CD4-positive, alpha-beta T cell treated with Interleukin-15 for 1 hour (primary cell): ENCODE measurements around the gene PTPRQ.

ENCODE experiments used
- DNase-seq: peaks from one replicate; pipeline ENCODE4 v3.0.0-alpha.2; 2020

PTPRQ gene

DNA sequence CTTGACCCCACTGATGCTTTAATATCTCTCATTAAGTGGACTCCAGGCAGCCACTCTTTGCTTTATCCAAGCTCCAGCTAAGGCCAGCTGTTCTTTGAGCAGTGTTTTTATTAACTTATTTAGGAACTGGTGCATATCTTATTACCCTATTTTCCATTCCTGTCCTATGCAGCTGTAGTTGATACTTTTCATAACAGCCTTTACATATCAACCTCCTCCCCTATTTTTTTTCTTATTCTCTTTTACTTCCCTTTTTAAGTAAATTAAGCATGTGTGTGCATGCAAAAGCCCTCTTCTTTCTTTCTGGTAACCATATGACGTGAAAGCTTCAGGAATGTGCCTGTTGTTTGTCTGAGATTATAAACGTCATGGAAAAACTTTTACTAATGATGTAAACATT is 121.2 kb downstream of the PTPRQ start:
- DNase-seq, result no peak

DNA sequence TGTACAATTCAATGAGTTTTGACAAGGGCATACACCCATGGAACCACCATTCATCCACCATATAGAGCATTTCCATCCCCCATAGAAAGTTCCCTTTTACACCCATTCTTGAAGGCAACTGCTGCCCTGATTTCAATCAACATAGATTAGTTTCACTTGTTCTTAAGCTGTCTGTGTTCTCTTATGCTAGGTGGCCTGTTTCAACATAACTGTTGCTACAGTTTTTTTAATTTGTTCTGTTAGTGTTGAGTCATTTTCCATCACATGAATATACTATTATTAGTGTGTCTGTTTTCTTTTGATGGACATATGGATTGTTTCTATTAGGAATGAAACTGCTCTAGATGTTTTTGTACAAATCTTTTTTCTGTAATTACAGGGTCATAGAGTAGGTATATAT is 123.4 kb downstream of the PTPRQ start:
- DNase-seq, result no peak

DNA sequence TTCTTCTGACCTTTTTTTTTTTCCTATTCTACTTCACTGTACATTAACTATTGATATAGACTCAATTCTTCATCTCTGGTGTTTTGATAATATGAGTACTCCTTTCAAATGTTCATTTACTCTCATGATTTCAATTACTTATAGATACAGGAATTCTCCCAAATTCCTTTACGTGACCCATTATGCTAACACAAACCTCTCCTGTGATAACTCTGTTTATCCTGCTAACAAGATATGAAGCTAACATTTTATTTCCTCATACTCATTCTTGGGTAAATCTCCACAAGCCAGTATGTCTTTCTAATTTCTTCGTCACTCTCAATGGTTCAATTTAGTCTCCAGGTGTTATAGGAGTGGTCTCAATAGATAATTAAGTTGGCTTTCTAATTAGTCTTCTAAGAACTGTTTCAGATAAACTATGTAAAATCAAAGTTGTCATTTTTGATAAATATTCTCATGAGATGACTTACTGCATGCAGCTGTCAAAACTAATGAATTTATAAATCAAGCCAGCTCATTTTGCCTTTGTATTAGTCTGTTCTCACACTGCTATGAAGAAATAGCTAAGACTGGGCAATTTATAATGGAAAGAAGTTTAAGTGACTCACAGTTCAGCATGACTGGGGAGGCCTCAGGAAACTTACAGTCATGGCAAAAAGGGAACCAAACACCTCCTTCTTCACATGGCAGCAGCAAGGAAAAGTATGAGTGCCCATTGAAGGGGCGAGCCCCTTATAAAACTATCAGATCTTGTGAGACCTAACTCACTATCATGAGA is 132.8 kb downstream of the PTPRQ start:
- no peak for DNase-seq

DNA sequence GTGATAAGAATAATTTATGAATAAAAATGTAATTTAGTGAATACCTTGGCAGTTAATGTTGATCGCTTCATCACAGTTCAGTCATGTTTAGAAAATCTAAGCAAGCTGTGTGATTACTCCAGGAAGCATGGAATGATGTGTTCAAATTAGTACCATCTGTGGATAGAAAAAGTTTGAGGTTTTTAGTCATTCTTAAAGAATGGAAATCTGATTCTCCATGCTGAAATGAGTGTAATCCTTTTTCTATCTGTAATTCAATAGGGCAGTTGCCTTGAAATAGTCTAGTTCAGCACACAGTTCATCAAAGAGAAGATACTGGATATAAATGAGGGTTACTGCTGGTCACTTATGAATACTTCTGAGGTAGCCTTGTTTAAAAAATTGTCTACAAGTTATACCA is 136.2 kb downstream of the PTPRQ start:
- DNase-seq, result no peak

DNA sequence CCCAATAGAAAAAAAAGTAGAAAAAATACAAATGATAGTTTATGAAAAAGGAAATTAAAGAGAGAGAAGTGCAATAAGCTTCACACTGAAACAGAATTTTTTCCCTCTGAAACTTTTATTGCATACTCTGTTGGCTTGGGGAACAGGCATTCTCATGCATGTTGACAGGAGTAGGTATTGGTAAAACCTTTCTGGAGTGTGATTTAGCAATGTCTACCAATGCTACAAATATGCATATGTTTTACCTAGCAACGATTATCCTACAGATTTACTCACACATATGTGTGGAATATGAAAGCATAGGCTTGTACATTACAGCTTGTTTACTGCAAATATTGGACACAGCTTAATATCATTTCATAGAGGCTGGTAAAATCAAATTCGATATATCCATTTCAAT is 137.7 kb downstream of the PTPRQ start:
- DNase-seq, result no peak

DNA sequence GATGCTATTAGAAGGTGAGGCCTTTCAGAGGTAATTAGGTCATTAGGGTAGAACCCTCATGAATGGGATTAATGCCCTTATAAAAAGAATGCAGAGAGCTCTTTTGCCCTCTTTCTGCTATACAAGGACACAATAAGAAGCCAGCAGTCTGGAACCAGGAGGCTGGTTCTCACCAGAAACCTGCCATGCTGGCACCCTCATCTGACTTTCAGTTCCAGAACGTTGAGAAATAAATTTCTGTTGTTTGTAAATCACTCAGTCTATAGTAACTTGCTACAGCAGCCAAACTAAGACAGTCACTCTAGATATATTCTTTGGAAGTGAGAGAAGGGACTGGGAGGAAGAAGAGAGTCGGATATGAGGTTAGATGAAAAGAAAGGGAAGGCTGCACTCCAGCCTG is 138.4 kb downstream of the PTPRQ start:
- DNase-seq, result no peak

DNA sequence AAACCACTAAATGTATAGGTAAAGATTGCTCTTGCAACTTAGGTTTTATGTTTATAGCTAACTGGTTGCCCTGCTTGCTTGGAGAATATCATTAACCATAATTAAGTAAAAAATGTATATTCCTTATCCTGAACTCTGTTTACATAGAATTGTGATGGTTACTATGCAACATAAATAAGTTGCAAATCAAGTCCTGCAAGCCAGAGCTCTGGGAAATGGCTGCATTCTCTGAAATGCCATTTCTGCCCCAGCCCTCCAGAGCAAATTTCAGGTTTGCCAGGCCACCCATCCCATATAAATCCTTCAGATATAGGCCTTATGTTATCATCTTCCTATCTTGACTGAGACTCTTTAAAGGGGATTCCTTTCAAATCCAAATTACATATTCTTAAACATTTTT is 145.0 kb downstream of the PTPRQ start:
- no peak for DNase-seq

DNA sequence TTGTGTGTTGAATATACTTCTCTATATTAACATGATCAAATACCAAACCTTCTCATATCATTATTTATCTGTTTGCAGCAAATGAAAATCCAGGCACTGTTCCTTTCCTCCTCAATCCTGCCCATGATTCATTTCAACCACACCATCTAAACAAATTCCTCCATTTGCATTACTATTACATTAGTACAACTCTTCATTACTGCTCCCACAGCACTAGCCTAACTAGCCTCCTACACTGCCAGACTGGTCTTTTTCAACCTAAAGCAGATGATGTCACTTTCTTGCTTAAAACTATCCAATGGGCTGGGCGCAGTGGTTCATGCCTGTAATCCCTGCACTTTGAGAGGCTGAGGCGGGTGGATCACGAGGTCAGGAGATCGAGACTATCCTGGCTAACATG is 146.1 kb downstream of the PTPRQ start:
- DNase-seq, result no peak

DNA sequence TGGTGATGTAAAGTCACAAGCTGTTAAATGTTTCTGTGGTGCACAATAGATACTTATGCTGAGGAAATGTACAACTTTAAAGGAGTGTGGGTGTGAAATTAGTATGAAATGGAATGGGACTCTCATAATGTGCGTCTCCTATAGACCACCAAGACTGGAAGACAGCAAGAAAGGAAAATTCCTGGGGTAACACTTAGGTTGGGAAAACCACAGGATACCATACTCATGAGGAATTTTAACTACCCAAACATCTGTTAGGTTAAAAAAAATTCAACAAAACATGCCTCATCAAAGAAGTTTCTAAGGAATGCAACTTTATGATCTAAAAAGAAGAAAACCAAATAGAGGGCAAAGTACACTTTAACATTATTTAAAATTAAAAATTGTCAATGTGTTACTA is 149.7 kb downstream of the PTPRQ start:
- no peak for DNase-seq

DNA sequence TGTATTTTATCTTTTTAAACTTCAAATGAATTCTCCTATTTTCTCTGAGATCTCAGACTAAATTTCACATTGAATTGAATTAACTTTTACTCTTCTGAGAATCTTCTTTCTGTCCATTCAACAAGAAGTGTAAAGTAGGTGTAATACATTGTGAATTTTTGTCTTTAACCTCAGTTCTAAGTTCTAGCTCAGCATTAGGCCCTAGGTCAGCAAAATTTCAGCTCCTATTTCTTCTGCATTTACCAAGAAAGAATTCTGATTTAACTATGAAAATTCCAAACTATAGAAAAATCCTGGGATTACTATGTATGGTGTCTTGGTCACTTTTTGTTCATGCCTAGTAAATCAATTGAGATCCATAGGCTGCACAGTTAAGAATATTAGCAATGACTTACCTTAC is 152.5 kb downstream of the PTPRQ start:
- no peak for DNase-seq

DNA sequence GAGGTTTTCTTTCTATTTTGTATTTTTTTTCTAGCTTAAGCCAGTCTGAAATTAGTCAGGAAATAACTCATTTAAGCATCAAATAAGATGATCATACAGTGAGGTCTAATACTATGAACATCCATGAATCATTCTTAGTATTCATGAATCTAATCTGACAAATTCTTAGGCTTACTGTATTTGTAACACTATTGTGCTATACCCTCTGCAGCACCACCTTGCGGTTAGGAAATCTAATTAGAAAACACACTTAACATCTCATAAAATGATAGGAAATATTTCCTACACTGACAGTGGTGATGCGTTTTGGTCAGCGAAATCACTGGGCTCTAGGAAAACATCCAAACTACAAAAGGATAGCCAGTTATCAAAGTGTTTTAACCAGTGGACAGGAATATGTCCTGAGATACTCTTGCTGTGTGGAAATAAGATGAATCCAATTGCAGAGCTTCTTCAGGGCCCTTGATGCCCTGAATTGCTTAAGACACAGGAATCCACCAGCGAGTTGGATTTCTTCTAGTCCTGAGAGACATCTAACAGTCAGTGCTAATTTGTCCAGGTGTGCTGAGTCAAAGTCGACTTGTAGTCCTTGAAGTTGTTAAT is 154.1 kb downstream of the PTPRQ start:
- DNase-seq, result no peak

DNA sequence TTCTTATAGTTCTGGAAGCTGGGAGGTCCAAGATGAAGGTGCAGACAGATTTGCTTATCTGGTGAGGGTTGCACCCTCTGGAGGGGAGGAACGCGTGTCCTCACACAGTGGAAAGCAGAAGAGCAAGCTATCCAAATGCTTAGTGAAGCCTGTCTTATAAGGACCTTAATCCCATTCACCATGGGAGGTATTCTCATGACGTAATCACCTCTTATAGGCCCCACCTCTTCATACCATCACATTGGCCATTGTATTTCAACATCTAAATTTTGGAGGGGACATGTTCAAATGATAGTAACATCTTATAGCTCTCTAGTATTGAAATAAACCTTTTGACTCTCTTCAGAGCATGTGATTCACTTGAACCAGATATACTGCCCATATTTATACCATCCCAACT is 158.4 kb downstream of the PTPRQ start:
- no peak for DNase-seq

DNA sequence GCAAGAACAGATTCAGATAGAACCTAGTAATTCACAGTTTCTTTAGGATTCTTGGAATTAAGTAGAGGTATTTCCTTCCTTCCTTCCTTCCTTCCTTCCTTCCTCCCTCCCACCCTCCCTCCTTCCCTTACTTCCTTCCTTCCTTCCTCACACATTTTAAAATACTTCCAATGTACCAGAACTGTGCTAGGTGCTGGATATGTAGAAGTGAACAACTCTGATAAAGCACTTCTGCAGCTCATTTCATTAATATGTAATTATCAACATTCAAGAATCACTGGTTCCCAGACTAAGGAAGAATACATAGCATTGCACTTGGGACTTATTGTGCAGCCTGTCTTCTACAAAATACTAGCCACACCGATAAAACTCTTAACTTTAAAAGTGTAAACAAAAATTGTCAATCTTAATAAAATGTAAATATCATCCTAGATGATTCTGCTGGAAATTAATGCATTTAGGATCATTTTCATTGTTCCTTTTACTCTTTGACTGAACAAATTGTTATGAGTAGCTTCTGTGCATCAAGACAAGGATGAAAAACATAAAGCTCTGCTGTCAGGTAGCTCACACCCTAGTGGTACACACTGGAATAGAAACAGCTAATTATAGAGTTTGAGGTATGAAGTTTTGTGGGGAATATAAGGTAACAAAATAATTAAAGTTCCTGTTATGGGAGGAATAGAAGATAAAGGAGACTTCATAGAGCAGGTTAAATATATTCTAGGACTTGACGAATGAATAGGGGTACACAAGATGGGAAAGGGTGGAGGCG is 163.5 kb downstream of the PTPRQ start:
- no peak for DNase-seq

DNA sequence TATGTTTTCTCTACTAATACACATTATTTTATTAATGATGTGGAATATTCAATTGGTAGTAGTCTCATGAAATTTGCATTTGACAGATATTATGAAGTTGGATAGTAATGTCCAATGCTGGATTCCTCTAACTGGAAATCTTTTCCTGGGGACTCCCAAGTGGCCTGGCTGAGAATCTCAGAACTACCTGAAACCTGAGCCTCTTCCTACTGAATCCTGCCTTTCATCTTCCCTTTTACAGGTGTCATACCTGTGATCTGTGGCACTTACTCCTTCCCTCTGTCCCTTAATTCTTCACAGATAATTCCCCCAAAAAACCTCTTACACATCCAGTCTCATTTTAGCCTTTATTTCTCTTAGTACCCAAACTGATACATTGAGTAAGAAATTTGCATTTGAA is 173.7 kb downstream of the PTPRQ start:
- no peak for DNase-seq

DNA sequence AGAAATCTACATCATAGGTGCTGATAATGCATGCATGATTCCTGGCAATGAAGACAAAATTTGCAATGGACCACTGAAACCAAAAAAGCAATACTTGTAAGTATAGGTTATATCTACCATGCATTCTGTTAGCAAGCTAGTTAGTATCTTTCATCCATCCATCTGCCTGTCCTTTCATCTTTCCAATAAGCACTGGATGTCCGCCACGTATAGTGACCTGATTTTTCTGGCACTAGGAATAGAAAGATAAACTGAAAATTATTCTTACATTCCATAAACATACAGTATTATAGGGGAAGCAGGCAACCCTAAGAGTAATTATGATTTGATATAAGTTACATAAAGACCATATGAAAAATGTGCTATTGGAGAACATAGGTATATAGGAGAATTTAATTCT is 176.2 kb downstream of the PTPRQ start:
- no peak for DNase-seq

DNA sequence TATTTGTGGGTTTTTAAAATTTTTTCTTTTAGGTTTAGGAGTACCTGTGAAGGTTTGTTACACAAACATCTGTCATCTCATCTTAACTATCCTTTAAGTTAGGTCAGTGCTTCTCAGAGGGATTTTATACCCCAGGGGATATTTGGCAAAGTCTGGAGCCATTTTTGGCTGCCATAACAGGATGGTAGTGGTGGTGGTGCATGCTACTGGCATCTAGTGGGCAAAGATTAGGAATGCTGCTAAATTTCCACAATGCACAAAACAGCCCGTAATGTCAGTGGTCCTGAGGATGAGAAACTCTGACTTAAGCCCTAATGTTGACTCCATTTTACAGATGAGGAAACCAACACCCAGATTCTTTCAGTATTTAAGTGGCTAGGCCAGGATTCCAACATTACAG is 178.2 kb downstream of the PTPRQ start:
- no peak for DNase-seq

DNA sequence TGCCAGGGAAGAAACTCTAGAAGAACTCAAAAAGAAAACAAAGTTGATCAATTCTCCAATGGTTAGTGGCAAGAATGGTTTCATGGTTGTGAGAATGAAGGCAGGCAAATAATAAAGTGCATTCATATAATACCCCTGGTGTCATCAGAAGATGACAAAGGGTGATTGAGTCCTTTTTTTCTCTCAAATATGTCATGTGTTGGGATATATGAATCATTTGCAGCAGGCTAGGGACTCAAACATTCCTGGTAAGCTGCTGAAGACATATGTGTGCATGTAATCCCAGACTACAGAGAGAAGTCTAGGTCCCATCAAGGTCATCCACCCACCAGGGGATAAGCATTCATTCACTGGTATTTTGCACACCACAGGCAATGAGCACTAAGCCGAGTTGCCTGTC is 181.0 kb downstream of the PTPRQ start:
- DNase-seq, result no peak

DNA sequence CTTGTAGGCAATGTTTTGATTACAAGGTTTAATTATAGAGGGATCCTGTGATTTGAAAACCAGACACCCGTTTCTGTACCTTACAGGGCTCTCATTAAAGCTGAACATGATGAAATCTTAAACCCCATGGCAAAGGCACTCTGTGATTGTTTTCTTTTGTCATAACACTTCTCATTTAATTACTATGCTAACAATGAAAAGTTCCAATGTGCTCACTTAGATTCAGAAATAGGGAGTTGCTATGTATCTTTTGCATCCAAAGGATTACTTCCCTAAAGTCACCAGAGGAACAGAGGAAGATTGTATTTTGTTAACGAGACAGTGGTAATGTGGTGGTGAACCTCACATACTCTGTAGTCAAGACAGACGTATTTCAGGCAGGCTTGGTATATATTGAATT is 181.9 kb downstream of the PTPRQ start:
- no peak for DNase-seq

DNA sequence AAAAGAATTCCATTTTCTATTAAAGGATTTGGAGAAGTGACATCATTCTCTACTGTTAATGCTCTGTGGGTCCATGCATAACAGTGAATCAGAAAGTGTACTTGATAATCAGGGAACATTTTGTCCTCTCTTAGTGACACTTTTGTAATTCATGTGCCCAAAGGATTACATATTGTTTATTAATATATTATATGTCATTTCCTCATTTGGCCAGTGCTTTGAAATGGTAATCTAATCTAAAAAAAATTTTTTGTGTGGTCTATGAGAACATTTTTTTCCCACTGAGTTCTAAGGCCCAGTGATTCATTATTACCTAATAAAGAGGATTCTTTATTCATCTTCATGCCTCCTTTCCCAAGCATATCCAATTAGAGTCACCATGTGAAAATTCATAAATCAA is 183.7 kb downstream of the PTPRQ start:
- no peak for DNase-seq

DNA sequence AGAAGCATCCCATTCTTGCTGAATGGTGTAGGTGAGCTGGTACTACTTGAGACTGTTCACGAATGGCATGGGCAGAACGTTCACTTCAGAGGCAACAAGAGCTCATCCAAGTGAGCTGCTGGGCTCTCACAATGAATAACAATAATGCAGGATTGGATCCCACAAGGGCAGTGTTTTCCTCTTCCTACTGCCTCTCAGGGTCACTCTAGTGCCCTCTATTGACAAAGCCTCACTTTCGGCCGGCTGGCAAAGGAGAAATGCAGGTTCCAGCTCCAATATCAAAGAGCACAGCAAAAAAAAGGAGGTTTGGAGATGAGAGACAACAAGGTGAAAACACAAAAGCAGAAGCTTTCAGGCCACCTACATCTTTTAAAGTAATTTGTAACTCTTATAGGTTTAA is 188.8 kb downstream of the PTPRQ start:
- no peak for DNase-seq

DNA sequence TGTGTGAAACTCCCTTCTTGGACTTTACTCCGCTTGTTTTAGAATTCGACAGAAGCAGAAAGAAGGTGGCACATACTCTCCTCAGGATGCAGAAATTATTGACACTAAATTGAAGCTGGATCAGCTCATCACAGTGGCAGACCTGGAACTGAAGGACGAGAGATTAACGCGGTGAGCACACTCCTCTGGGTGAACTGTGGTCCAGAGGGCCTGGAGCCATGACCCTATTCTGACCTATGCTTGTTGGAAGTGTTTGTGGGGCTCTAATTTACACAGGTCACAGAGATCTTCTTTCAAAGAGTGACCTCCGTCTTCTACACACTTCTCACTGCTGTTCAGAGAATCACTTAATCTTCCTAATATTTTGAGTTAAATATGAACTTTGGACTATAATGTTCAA is 190.9 kb downstream of the PTPRQ start:
- no peak for DNase-seq

DNA sequence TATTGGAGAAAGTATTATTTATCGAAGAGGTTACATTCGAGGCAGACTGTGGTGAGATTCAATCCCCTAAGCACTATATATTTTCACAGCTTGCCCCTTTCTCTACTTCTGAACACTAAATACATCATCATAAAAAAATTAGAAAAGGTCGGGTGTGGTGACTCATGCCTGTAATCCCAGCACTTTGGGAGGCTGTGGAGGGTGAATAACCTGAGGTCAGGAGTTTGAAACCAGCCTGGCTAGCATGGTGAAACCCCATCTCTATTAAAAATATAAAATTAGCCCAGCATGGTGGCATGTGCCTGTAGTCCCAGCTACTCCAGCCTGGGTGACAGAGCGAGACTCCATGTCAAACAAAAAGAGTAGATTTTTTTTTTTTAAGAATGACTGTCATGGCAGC is 192.8 kb downstream of the PTPRQ start:
- DNase-seq, result no peak

DNA sequence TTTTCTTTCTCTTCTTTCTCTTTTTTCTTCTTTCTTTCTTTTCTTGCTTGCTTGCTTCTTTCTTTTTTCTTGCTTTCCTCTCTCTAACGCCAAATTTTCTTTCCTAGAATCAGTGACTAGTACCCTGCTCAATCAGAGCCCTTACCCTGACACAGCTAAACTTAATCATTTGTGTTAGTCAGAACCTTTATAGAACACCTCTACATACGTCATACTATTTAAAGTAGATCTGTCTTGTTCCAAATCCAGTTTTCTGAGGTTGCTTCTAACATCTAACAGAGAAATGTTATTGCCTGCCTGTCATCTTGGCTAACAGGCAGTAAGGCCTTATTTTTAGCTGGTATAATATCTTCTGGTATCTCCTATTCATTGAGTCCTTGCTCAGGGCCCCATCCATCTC is 197.9 kb downstream of the PTPRQ start:
- no peak for DNase-seq

DNA sequence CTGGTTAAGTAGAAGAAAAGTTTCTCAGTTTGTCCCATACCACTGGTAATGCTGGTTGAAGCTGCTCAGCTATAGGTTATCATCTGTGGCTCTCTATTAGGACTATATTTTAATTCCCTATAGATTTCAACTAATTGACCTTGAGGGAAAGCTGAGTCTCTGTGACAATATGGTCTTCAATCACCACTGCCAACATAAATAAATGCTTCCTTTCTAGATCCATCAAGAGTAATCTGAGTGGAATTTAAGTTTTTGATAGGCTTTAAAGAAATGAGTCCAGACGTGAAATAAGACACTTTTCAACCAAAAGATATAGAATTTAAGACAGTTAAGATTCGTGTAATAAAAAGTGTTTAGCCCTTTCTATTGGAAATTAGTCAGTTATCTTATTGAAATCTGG is 199.9 kb downstream of the PTPRQ start:
- no peak for DNase-seq
